HepG2 (cell line): Measurements from ENCODE around the gene SLCO4A1. TPM values are rescaled to one million over a fixed set of nuclear protein-coding genes. Genes with fewer than 3 reads are reported as not detected.

Source experiments
- ATAC-seq: fragments of 200-7000 bp; cut with Tn5 transposase; 3 replicates; pipeline ENCODE4 v1.9.1; 2020; ENCODE audit warnings: mild to moderate bottlenecking, moderate library complexity
- BruUV-seq: library from RNA; stranded (reverse); fragments of 400-500 nt; replicated peaks from 2 replicates; lab custom pipeline; 2021; lab: Mats Ljungman, UMichigan
- CTCF ChIA-PET: fragments of 300-600 bp; formaldehyde crosslinking; extraction: SDS; loops from one replicate; lab custom pipeline; 2021; ENCODE audit warnings: low total read pairs, inconsistent platforms, low intra/inter-chr PET ratio; lab: Yijun Ruan, JAX
- POLR2A ChIA-PET: fragments of 350-600 bp; sonication (Branson Sonifier 250); formaldehyde crosslinking; loops from one replicate; lab custom pipeline; 2020; ENCODE audit warnings: antibody characterized with exemption, inconsistent platforms; lab: Yijun Ruan, JAX
- DNase-seq: peaks from one replicate; pipeline ENCODE4 v3.0.0-alpha.2; 2015; ENCODE audit warnings: low spot score
- FAIRE-seq: peaks from 3 replicates; lab custom pipeline; 2011; peaks lifted over from hg19 to GRCh38; lab: Jason Lieb, UNC
- H2AFZ ChIP-seq: one replicate; pipeline ENCODE4 v1.6.1; 2011; ENCODE audit warnings: low read length, inconsistent platforms
- H3K27ac ChIP-seq: fragments of 300-600 bp; 3 replicates; pipeline ENCODE4 v1.8.0; 2011; ENCODE audit warnings: mixed run types, mild to moderate bottlenecking, mixed read lengths, low read length, inconsistent platforms; ENCODE audit not compliant: insufficient read depth; ENCODE audit errors: extremely low read length
- H3K27me3 ChIP-seq, 2 experiments: fragments of 200-600 bp in 1 of 2; 2 replicates in 1 of 2; 3 replicates in 1 of 2; pipeline versions ENCODE4 v1.6.0 to v1.8.0; 2011; ENCODE audit warnings: low read length in 2 of 2, mild to moderate bottlenecking in 2 of 2, moderate library complexity in 2 of 2, inconsistent platforms in 1 of 2; ENCODE audit not compliant: insufficient read depth in 2 of 2, control insufficient read depth in 1 of 2
- H3K36me3 ChIP-seq, 2 experiments: fragments of 200-600 bp in 1 of 2; replicated peaks in 1 of 2; 2 replicates in 1 of 2; 3 replicates in 1 of 2; pipeline versions ENCODE4 v1.5.1 to v1.8.0; 2011; ENCODE audit warnings: low read length in 2 of 2, inconsistent platforms in 1 of 2; ENCODE audit not compliant: insufficient read depth in 2 of 2, control insufficient read depth in 1 of 2
- H3K4me1 ChIP-seq: 2 replicates; pipeline ENCODE4 v1.5.1; 2012; ENCODE audit warnings: low read length, inconsistent platforms; ENCODE audit not compliant: insufficient read depth
- H3K4me2 ChIP-seq: 2 replicates; pipeline ENCODE4 v1.6.0; 2011; ENCODE audit warnings: low read depth, low read length, inconsistent platforms
- H3K4me3 ChIP-seq, 3 experiments: fragments of 200-600 bp in 1 of 3; sonication (generic), shearing (Covaris generic) in 1 of 3; replicated peaks in 1 of 3; 2 replicates each; pipeline ENCODE4 v1.5.1; 2011 to 2016; ENCODE audit warnings: low read length in 3 of 3, inconsistent platforms in 2 of 3, low read depth in 2 of 3, mild to moderate bottlenecking in 2 of 3, control low read depth in 1 of 3, mixed read lengths in 1 of 3; ENCODE audit not compliant: insufficient read depth in 1 of 3
- H3K79me2 ChIP-seq: one replicate; pipeline ENCODE4 v1.6.1; 2011; ENCODE audit warnings: low read length, inconsistent platforms; ENCODE audit not compliant: insufficient read depth
- H3K9ac ChIP-seq: 2 replicates; pipeline ENCODE4 v1.6.0; 2011; ENCODE audit warnings: mild to moderate bottlenecking, low read depth, low read length, inconsistent platforms; ENCODE audit not compliant: insufficient read depth
- H3K9me3 ChIP-seq: 2 replicates; pipeline ENCODE4 v1.5.1; 2012; ENCODE audit warnings: mild to moderate bottlenecking, low read length
- H4K20me1 ChIP-seq: 2 replicates; pipeline ENCODE4 v1.6.0; 2011; ENCODE audit warnings: inconsistent platforms, mild to moderate bottlenecking, low read length, moderate library complexity; ENCODE audit not compliant: insufficient read depth
- ATM ChIP-seq: fragments of 450-650 bp; IDR thresholded peaks from 2 replicates; pipeline ENCODE4 v1.7.1; 2017; ENCODE audit warnings: mild to moderate bottlenecking, borderline replicate concordance
- ELF4 ChIP-seq: sonication (generic); formaldehyde crosslinking; IDR thresholded peaks from 2 replicates; pipeline ENCODE4 v1.5.0; 2020; ENCODE audit warnings: missing genetic modification reagents, mild to moderate bottlenecking, moderate library complexity, borderline replicate concordance
- HDAC6 ChIP-seq: fragments of 200-600 bp; sonication (generic); IDR thresholded peaks from 2 replicates; pipeline ENCODE4 v1.7.0; 2017; ENCODE audit warnings: mild to moderate bottlenecking, antibody characterized with exemption, low read length, low read depth
- IRX3 ChIP-seq: sonication (generic); formaldehyde crosslinking; IDR thresholded peaks from 2 replicates; pipeline ENCODE4 v1.8.1; 2023; ENCODE audit warnings: mild to moderate bottlenecking, low read depth, missing genetic modification reagents, borderline replicate concordance
- KLF11 ChIP-seq: IDR thresholded peaks from 2 replicates; pipeline ENCODE4 v1.6.1; 2016; ENCODE audit warnings: missing compliant biosample characterization
- MTERF4 ChIP-seq: sonication (generic); formaldehyde crosslinking; IDR thresholded peaks from 2 replicates; pipeline ENCODE4 v1.8.0; 2023; ENCODE audit warnings: mild to moderate bottlenecking, missing genetic modification reagents
- MXD3 ChIP-seq: IDR thresholded peaks from 2 replicates; pipeline ENCODE4 v1.6.1; 2016; ENCODE audit warnings: mild to moderate bottlenecking, missing biosample characterization, missing genetic modification reagents
- PLRG1 ChIP-seq: fragments of 450-650 bp; conservative IDR thresholded peaks from 2 replicates; pipeline ENCODE4 v1.6.1; 2016
- RELA ChIP-seq: sonication (generic); formaldehyde crosslinking; IDR thresholded peaks from 2 replicates; pipeline ENCODE4 v1.4.0; 2020; ENCODE audit warnings: missing genetic modification reagents
- TEAD3 ChIP-seq: optimal IDR thresholded peaks from 2 replicates; pipeline ENCODE3; 2016; ENCODE audit warnings: borderline replicate concordance
- ZFP36L1 ChIP-seq: sonication (generic); formaldehyde crosslinking; IDR thresholded peaks from 2 replicates; pipeline ENCODE4 v1.8.0; 2022; ENCODE audit warnings: mild to moderate bottlenecking, missing genetic modification reagents, moderate library complexity
- ZMYM3 ChIP-seq: sonication (generic); formaldehyde crosslinking; IDR thresholded peaks from 2 replicates; pipeline ENCODE4 v1.5.1; 2020; ENCODE audit warnings: mild to moderate bottlenecking, missing genetic modification reagents
- ZNF326 ChIP-seq: sonication (generic); formaldehyde crosslinking; IDR thresholded peaks from 2 replicates; pipeline ENCODE4 v1.4.0; 2020; ENCODE audit warnings: missing genetic modification reagents, borderline replicate concordance
- ZNF687 ChIP-seq: sonication (generic); formaldehyde crosslinking; IDR thresholded peaks from 2 replicates; pipeline ENCODE4 v1.5.1; 2020; ENCODE audit warnings: mild to moderate bottlenecking, missing genetic modification reagents, moderate library complexity
- ZNF781 ChIP-seq: sonication (generic); formaldehyde crosslinking; IDR thresholded peaks from 2 replicates; pipeline ENCODE4 v1.5.1; 2020; ENCODE audit warnings: borderline replicate concordance, mild to moderate bottlenecking, missing genetic modification reagents; ENCODE audit errors: not compliant biosample characterization
- ZSCAN25 ChIP-seq: sonication (generic); formaldehyde crosslinking; IDR thresholded peaks from 2 replicates; pipeline ENCODE4 v1.8.0; 2022; ENCODE audit warnings: mild to moderate bottlenecking, missing genetic modification reagents
- ZSCAN5A ChIP-seq: sonication (generic); formaldehyde crosslinking; IDR thresholded peaks from 2 replicates; pipeline ENCODE4 v1.8.0; 2022; ENCODE audit warnings: mild to moderate bottlenecking, missing genetic modification reagents, borderline replicate concordance
- WGBS: methylation state at CpG from one replicate; pipeline ENCODE4 v1.1.6; 2017; ENCODE audit warnings: low lambda C conversion rate; 5-methylcytosine and 5-hydroxymethylcytosine counted together
- in situ Hi-C: cut with HindIII; loops from 2 replicates; pipeline ENCODE4 v1.10.0; 2017; ENCODE audit warnings: low pct_unique_long_range_greater_than_20kb; ENCODE audit not compliant: extremely low pct_ligation_motif_present
- intact Hi-C: fragments of 100-400 bp; cut with micrococcal nuclease; formaldehyde crosslinking; loops from one replicate; pipeline ENCODE4 v1.10.0; 2022; ENCODE audit not compliant: unreplicated experiment
- polyA plus RNA-seq, 8 experiments: library from polyadenylated mRNA; depleted of rRNA in 3 of 8; stranded (reverse) in 7 of 8; unstranded in 1 of 8; fragments of >200 nt; fragmentation: Illumina TruSeq in 4 of 8; extraction: Trizol in 4 of 8; gene quantifications; 2 replicates each; pipeline versions ENCODE4 v1.2.1 to v1.2.3, GENCODE V29; 2011 to 2016; ENCODE audit warnings: low read depth in 4 of 8, missing spikeins in 1 of 8, mixed read lengths in 1 of 8; ENCODE audit not compliant: insufficient read depth in 1 of 8
- total RNA-seq, 5 experiments: library from RNA; depleted of rRNA; stranded (reverse); fragments of >200 nt; fragmentation: Illumina TruSeq; extraction: Trizol; gene quantifications; 2 replicates each; pipeline ENCODE4 v1.2.3, GENCODE V29; 2016; ENCODE audit warnings: low read depth in 1 of 5

Gene SLCO4A1
- total and polyA plus RNA-seq, 2 of the 13 experiments (the other 11 are each of a cell fraction or from before 2014, with no cell fraction given): 55.5 to 112 TPM

- TF ChIP-seq ZSCAN5A (CRISPR knock-in tag) (no peak), RELA (CRISPR knock-in tag) (no peak), HDAC6 (no peak), ATM (no peak), ZNF326 (CRISPR knock-in tag) (no peak), KLF11 (no peak), ZFP36L1 (CRISPR knock-in tag) (no peak), ELF4 (no peak), ZSCAN25 (CRISPR knock-in tag) (no peak), ZNF781 (CRISPR knock-in tag) (no peak)
Measured at GRCh38 chr20:62627901-62628612, 14.2 kb upstream of the SLCO4A1 start (continued).

DNA sequence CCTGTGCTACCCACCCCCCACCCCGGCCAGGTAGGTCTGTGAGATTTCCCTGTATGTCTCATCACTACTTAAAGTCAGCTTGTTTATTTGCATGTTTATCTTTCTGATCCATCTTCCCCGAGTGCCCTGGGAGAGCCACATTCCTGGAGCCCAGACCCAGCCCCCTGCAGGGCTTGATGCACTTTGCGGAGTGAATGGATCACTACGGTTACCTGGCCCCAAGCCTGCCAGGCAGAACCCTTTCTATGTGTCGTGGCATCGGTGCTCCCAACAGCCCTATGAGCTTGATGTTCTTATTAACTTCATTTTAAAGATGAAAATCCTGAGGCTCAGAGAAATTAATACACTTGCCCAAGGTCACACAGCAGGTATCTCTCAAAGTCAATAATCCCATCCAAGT is 13.6 kb upstream of the SLCO4A1 start:
- no TSS peak for BruUV-seq
- in situ Hi-C loops (no loop called here), intact Hi-C loops (no loop called here)
- 21% methylated on average over 6 of the region's 6 CpGs for WGBS
- H3K4me3 ChIP-seq: no peak overlapping the region
- ATAC-seq (no peak), FAIRE-seq (no peak), DNase-seq (no peak)
- peaks cover 14 to 52% of the 10 kb centered on the region in 2 experiments for H3K27me3 ChIP-seq
- CTCF ChIA-PET: no interaction called here
- no peaks in the 10 kb centered on the region for H3K36me3 ChIP-seq
- H3K9me3 ChIP-seq: no peaks in the 10 kb centered on the region
- H3K4me1 ChIP-seq: peaks cover 61% of the 10 kb centered on the region
- POLR2A ChIA-PET: interaction anchor here (0.6 to 0.8 kb wide), 2 partner anchors 37 to 39 kb away, joined by 4 read pairs; no protein-coding TSS in a partner anchor
- H3K27ac ChIP-seq: no peak overlapping the region
- no peaks in the 10 kb centered on the region for H3K79me2 ChIP-seq
- peak overlapping the region; percentile 19; the same call in 1 of the 2 replicates for H3K9ac ChIP-seq
- peak overlapping the region; percentile 26; the same call in 1 of the 2 replicates for H3K4me2 ChIP-seq
- H2AFZ ChIP-seq: no peak overlapping the region
- no peaks in the 10 kb centered on the region for H4K20me1 ChIP-seq
- TF ChIP-seq MXD3 (CRISPR knock-in tag): no peak
- TF ChIP-seq IRX3 (CRISPR knock-in tag): no peak
- TF ChIP-seq MTERF4 (CRISPR knock-in tag): 0 out of 2 replicates have a peak, but pooled peaks have one; percentile 5
- 0 out of 2 replicates have a peak, but pooled peaks have one; percentile 16 for TF ChIP-seq ZNF687 (CRISPR knock-in tag)
- no peak for TF ChIP-seq PLRG1
- peak; percentile 29; the same call in 1 of the 2 replicates for TF ChIP-seq ZMYM3 (CRISPR knock-in tag)
- no peak for TF ChIP-seq TEAD3
